Panc1 (cell line): Measurements from ENCODE around the gene CYBA. TPM values are rescaled to one million over a fixed set of nuclear protein-coding genes. Genes with fewer than 3 reads are reported as not detected.

Source experiments
- ATAC-seq: fragments of 200-7000 bp; cut with Tn5 transposase; 2 replicates; pipeline ENCODE4 v1.9.1; 2020; ENCODE audit warnings: mild to moderate bottlenecking, moderate library complexity
- BruUV-seq: library from RNA; stranded (reverse); fragments of 400-500 nt; replicated peaks from 2 replicates; lab custom pipeline; 2021; lab: Mats Ljungman, UMichigan
- CTCF ChIA-PET: fragments of 300-600 bp; sonication (Branson Sonifier 250); formaldehyde crosslinking; loops from one replicate; lab custom pipeline; 2022; ENCODE audit warnings: antibody characterized with exemption; lab: Charles Lee
- POLR2A ChIA-PET: fragments of 300-600 bp; sonication (Branson Sonifier 250); formaldehyde crosslinking; loops from one replicate; lab custom pipeline; 2022; ENCODE audit warnings: antibody characterized with exemption; lab: Charles Lee
- DNase-seq: peaks from one replicate; pipeline ENCODE4 v3.0.0-alpha.2; 2010; ENCODE audit warnings: low read depth, low spot score
- H3K27ac ChIP-seq: 2 replicates; pipeline ENCODE4 v1.5.1; 2011; ENCODE audit warnings: mild to moderate bottlenecking, low read length, inconsistent platforms
- H3K27me3 ChIP-seq: fragments of 200-500 bp; sonication (Bioruptor generic); 2 replicates; pipeline ENCODE4 v1.6.0; 2014; ENCODE audit warnings: low read length, inconsistent platforms; ENCODE audit not compliant: control insufficient read depth, insufficient read depth
- H3K36me3 ChIP-seq: fragments of 200-500 bp; sonication (Bioruptor generic); 2 replicates; pipeline ENCODE4 v1.5.1; 2014; ENCODE audit warnings: inconsistent platforms, mild to moderate bottlenecking, low read length, moderate library complexity; ENCODE audit not compliant: control insufficient read depth, insufficient read depth
- H3K4me1 ChIP-seq: 2 replicates; pipeline ENCODE4 v1.5.1; 2011; ENCODE audit warnings: inconsistent platforms, mild to moderate bottlenecking, low read length, moderate library complexity; ENCODE audit not compliant: control insufficient read depth, insufficient read depth
- H3K4me3 ChIP-seq, 2 experiments: 2 replicates each; pipeline ENCODE4 v1.5.1; 2011 to 2012; ENCODE audit warnings: low read depth in 2 of 2, low read length in 2 of 2, mild to moderate bottlenecking in 2 of 2, inconsistent platforms in 1 of 2, moderate library complexity in 1 of 2
- H3K9me3 ChIP-seq: fragments of 200-500 bp; sonication (Bioruptor generic); 2 replicates; pipeline ENCODE4 v1.5.1; 2014; ENCODE audit warnings: low read depth, mild to moderate bottlenecking, inconsistent platforms, low read length, moderate library complexity; ENCODE audit not compliant: control insufficient read depth, insufficient read depth
- CTCF ChIP-seq: fragments of 450-650 bp; IDR thresholded peaks from 2 replicates; pipeline ENCODE4 v1.5.1; 2017; ENCODE audit warnings: mild to moderate bottlenecking
- POLR2AphosphoS5 ChIP-seq: IDR thresholded peaks from 2 replicates; pipeline ENCODE4 v1.6.1; 2012; ENCODE audit warnings: mild to moderate bottlenecking, low read depth, low read length, moderate library complexity
- REST ChIP-seq, 2 experiments: IDR thresholded peaks; 2 replicates each; pipeline ENCODE4 v1.6.1; 2011 to 2012; ENCODE audit warnings: low read depth in 2 of 2, control low read depth in 1 of 2, low read length in 1 of 2, mild to moderate bottlenecking in 1 of 2, moderate library complexity in 1 of 2; ENCODE audit not compliant: insufficient read depth in 1 of 2
- SIN3A ChIP-seq: IDR thresholded peaks from 2 replicates; pipeline ENCODE4 v1.6.1; 2012; ENCODE audit warnings: low read depth, mild to moderate bottlenecking, low read length, moderate library complexity, borderline replicate concordance; ENCODE audit not compliant: insufficient read depth
- TCF7L2 ChIP-seq: IDR thresholded peaks from 2 replicates; pipeline ENCODE4 v1.6.1; 2011; ENCODE audit warnings: mild to moderate bottlenecking, low read depth, low read length, inconsistent platforms
- in situ Hi-C: cut with HindIII; loops from 2 replicates; pipeline ENCODE4 v1.10.0; 2016; ENCODE audit warnings: low sequenced_read_pairs, low pct_unique_long_range_greater_than_20kb
- intact Hi-C: fragments of 100-400 bp; cut with micrococcal nuclease; formaldehyde crosslinking; loops from one replicate; pipeline ENCODE4 v1.10.0; 2022; ENCODE audit not compliant: unreplicated experiment
- total RNA-seq: library from RNA; stranded (reverse); gene quantifications from one replicate; pipeline ENCODE4 v1.2.1, GENCODE V29; 2021; ENCODE audit not compliant: unreplicated experiment

CYBA gene
- total RNA-seq, 1 experiment from 2014 or later: 233 TPM

GRCh38 chr16:88651276-88651988, 579 bp upstream of the CYBA start:
- ChIA-PET POLR2A (no interaction called here), CTCF (no interaction called here)
- no peaks in the 10 kb centered on the region for H3K9me3 ChIP-seq
- DNase-seq (peak; percentile 38), ATAC-seq (peak; percentile 81)
- TF ChIP-seq SIN3A: no peak
- TF ChIP-seq TCF7L2: no peak
- no peak for TF ChIP-seq REST (IDR thresholded peaks at IDR 0.05; ENCODE audit: insufficient read depth in 1 of 2, low read depth in 2 of 2, low read length in 1 of 2)
- TF ChIP-seq POLR2AphosphoS5: no peak
- TF ChIP-seq CTCF: no peak
- H3K36me3 ChIP-seq: peaks cover 6% of the 10 kb centered on the region; the same call in 1 of the 2 replicates
- no TSS peak for BruUV-seq
- peaks cover 14% of the 10 kb centered on the region for H3K4me1 ChIP-seq
- intact Hi-C loops (no loop called here), in situ Hi-C loops (no loop called here)
- peak overlapping the region; percentile 62 to 70 for H3K4me3 ChIP-seq
- peak overlapping the region; percentile 73 for H3K27ac ChIP-seq
- no peaks in the 10 kb centered on the region for H3K27me3 ChIP-seq

- intact Hi-C loops (no loop called here), in situ Hi-C loops (no loop called here)
- ATAC-seq (peak; percentile 40), DNase-seq (no peak)
- Histone ChIP-seq H3K36me3 (peaks cover 6% of the 10 kb centered on the region; the same call in 1 of the 2 replicates), H3K4me3 (peak overlapping the region; percentile 62 to 70), H3K9me3 (no peaks in the 10 kb centered on the region), H3K4me1 (peaks cover 14% of the 10 kb centered on the region), H3K27me3 (no peaks in the 10 kb centered on the region), H3K27ac (peak overlapping the region; percentile 78)
- CTCF ChIA-PET: no interaction called here
- BruUV-seq: no TSS peak
- TF ChIP-seq SIN3A: 0 out of 2 replicates have a peak, but pooled peaks have one; percentile 22
- no peak for TF ChIP-seq TCF7L2
- POLR2A ChIA-PET: no interaction called here
Measured at GRCh38 chr16:88649924-88650748, 717 bp downstream of the CYBA start.
